GM21360 (cell line): Measurements from ENCODE around the gene RTF1.
A peak's percentile ranks its signal among the peaks of the same experiment; 100 is the strongest.

Source experiments
- ATAC-seq: cut with Tn5 transposase; IDR thresholded peaks from one replicate; pipeline ENCODE4 v1.9.1; 2021; ENCODE audit warnings: mild to moderate bottlenecking, moderate library complexity; ENCODE audit not compliant: unreplicated experiment

Gene RTF1

DNA sequence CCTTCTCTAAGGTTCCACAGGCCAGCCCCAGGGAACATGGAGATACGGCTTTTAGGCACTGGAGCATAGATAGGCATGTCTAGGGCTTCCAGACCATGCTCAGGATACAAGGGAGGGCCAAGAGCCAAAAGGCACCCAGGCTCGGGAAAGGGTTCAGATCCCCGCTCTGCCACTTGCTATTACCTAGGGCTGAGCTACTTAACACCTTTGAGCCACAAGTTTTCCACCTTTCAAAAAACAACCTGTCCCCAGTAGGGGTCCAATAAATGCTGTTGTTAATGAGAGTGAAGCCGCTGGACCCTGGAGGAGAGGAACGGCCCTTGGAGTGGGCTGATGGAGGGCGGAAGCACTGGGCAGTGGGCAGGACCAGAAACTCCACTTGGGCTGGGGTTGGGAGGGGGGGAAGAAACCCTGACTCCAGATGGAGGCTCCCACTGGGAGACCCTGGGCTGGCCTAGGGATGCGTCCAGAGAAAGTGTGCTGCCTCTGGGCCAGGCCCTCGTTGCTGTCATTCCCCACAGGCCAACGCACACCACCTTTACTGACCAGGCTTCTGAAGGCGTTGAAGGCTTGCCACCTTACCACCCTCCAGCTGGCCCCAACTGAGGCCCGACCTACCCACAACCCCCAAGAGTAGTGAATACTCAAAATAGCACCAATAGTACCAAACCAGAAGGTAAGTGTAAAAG is 68.2 kb downstream of the RTF1 start:
- ATAC-seq = no peak

- ATAC-seq = no peak
These were observed 69.4 kb downstream of the RTF1 start for GRCh38 chr15:41486286-41486685.

- no peak for ATAC-seq
These were observed 70.5 kb downstream of the RTF1 start for GRCh38 chr15:41487381-41487780.

DNA sequence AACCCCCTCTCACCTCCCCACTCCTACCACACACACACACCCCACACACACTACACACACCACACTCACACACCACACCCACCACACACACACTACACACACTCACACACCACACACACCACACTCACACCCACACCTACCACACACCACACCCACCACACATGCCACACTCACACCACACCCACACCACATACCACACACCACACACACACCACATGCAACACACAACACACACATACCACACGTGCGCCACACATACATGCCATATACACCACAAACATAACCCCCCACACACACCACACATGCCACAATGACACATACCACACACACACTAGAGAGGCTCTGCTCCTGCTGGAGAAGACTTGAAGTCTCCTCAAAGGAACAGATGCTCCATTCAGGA is 70.9 kb downstream of the RTF1 start:
- no peak for ATAC-seq

- ATAC-seq = no peak
These were observed 72.7 kb downstream of the RTF1 start for GRCh38 chr15:41489641-41490040.

DNA sequence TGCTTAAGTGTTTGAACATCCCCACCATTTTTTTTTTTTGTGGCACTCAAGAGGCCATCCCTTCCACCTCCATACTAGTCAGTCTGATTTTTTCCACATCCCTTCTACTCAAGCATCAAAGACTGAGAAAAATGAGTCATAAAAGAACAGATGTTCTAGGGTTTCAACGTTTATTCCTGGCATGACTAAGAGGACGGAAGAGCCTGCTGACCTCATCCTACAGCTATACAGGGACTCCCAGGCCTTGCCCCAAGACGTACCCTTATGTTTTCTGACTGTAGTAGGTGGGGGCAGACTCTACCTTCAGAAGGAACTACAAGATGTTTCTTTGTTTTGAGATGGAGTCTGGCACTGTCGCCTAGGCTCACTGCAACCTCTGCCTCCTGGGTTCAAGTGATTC is 73.5 kb downstream of the RTF1 start:
- ATAC-seq = no peak

GRCh38 chr15:41491889-41492288 is 75.0 kb downstream of the RTF1 start:
- no peak for ATAC-seq

DNA sequence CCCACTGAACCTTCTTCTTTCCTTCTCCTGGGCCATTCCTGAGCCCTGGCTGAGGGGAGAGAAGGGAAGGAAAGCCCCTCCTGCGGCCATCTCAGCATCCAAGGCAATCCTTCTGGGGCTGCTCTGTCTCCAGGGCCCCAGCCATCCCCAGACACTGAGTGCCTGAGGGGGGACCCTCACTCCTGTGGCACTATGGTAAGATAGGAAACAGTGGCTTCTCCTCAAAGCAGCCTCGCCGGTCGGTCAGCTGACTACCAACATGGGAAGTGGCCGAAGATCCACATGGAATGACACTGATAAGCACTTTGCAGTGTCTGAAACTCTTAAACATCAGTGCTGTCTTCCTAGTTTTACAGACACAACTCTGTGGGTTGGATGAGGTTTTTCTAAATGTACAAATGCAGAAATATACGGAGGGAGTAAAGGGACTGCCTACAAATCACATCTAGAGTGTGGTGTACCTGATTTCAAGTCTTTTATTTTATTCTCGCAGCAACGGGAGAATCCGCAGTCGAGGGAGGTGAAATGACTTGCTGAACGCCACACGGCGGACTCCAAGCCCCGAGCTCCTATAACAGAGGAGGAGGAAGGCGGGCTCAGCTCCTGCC is 75.8 kb downstream of the RTF1 start:
- ATAC-seq = no peak

DNA sequence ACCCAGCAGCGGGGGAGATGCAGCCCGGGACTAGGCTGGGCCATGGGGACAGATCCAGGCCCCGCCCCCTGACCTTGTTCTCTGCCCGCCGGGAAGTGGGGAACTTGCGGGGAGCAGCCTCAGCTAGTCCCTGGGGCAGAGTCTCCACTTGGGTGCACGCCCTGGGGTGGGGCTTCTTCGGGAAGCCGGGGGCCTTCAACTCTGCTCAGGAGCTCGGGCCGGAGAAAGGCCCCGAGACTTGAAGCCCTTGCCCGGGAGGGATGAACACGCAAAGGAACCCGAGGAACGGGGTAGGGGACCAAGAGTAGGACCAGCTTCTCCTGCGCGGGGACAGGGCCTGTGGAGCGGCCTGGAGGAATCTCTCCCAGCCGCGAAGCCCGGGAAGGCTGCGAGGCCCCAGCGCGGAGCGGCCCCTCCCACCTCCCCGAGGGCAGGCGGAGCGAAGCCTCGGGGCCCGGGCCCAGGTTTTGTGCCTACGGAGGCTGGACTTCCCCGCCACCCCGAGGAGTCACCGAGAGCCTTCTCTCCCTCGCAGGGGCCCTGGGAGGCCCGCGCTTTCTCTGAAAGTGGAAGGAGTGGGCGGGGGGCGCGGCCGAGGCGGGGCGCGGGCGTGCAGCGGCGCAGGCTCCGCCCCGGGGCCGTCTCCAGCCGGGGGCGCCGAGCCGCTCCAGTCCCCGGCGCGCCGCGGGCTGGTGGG is 76.5 kb downstream of the RTF1 start, which contains the start of gene ITPKA:
Gene ITPKA, plus strand, starts transcription at position 670 of the 697 bp plus-strand sequence. CDS start 54 bp downstream, outside the sequence.
- peak; percentile 65 for ATAC-seq

DNA sequence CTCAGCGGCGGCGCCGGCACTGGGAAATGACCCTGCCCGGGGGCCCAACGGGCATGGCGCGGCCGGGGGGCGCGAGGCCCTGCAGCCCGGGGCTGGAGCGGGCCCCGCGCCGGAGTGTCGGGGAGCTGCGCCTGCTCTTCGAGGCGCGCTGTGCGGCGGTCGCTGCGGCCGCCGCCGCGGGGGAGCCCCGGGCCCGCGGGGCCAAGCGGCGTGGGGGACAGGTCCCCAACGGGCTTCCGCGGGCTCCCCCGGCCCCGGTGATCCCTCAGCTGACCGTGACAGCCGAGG is 77.0 kb downstream of the RTF1 start:
- ATAC-seq = no peak

- peak; percentile 17 for ATAC-seq
These were observed 77.5 kb downstream of the RTF1 start for GRCh38 chr15:41494190-41494921.

DNA sequence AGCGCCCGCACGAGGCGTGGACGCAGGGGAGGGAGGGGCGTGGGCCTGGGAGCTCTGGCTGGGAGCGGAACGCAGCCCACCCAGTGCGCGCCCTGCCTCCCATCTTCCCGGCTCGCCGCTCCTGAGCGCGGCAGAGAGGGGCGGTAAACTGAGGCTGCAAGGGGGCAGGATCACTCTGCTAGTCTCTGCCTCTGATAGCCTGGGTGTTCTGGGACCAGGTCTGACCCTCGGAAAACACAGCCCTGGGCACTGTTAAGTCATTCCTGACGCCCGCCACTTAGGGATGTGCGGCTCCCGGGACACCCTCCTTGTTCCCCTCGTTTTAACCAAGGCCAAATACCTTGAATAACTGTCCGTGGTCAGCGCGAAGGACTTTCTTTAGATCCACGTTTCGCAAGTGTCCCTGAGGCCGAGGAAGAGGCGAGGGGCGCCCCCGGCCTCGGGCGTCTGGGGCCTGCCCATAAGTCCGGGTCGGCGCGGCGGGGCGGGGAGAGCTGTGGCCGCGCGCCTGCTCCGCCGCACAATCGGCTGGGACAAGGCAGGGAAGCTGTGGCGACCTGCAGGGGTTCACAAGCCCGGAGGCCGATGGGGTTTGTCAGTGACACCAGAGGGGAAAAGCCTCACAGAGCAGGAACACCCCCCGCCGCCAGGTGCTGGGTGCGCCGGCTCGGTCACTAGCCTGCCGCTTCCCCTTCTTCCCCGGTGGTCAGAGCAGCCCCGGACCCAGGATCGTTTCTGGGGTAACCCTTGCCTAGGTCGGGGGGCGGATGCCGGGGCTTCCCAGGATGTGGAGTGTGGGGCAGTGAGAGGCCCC is 78.2 kb downstream of the RTF1 start:
- ATAC-seq = no peak

DNA sequence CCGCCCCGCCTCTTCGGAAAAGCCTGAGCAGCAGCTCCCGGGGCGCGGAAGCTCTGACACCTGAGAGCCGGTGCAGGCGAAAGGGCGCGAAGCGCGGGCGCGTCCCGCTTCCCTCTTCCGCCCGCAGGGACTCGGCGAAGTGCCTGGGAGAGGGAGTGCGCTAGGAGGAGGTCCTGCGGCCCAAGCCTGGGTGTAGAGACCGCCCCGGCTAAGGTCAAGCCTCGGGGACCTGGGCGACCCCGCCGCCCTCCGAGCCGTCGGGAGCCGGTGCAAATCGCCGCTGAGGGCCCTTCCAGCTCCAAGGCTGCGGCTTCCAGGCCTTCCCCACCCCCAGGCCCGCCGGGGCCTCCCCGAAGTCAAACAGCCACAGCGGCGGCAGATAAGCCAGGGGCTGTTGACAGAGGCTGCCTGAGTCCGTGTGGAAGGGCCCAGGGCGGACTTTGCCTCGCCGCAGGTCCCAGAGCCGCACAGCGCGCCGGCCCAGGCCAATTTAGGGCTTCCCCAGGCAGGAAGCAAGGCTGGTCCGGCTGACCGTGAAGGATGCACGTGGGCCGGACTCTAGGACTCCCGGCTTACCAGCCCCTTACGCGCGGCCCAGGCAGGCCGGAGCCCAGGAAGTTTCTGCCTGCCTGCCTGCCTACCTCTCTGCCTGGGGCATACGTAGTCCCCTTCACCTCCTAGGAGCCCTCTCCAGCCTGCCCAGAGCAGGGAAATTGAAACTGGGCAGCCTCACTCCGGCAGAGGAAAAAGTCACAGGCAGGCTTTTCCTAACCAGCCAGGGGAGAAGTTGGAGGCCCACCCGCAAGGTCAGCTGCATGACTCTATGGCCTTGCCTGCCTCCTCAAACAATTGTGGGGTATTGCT is 79.1 kb downstream of the RTF1 start:
- no peak for ATAC-seq

DNA sequence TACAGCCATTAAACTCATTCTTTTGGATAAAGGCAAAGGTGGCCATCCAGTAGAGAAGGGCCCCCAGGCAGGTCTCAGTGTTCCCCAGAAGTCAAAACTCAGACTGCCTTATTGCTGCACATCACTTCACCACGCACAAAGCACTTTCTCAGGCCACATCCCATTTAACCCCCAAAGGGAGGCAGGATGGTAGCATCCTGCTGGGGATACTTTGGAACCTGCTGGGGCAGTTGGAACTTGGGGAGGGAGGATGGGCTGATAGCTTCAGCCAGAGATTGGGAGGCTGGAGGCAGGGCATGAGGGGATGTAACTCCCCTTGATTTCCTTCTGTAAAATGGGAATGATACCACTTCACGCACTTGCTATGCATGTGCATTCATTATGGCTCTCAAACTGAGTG is 81.8 kb downstream of the RTF1 start:
- no peak for ATAC-seq

GRCh38 chr15:41499109-41499851 is 82.4 kb downstream of the RTF1 start:
- no peak for ATAC-seq

DNA sequence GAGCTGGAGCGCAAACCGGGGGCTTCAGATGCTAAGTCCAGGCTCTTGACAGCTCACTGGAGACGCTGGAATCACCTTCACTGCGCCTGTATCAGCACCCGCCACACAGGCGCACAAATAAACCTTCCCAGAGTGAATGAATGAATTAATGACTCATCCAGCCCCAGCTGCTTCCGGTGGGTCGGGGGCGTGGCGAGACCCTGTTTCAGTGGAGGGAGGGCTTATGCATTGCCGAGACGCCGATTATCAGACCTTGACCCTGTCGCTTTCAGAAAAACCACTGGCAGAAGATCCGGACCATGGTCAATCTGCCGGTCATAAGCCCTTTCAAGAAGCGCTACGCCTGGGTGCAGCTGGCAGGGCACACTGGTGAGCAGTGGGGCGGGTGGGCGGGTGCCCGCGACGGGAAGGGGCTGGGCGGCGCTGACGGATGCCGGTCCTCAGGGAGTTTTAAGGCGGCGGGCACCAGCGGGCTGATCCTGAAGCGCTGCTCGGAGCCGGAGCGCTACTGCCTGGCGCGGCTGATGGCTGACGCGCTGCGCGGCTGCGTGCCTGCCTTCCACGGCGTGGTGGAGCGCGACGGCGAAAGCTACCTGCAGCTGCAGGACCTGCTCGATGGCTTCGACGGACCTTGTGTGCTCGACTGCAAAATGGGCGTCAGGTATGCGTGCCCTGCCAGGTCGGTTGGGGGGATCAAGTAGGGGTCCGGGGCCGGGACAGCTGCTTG is 84.5 kb downstream of the RTF1 start:
- ATAC-seq = no peak

DNA sequence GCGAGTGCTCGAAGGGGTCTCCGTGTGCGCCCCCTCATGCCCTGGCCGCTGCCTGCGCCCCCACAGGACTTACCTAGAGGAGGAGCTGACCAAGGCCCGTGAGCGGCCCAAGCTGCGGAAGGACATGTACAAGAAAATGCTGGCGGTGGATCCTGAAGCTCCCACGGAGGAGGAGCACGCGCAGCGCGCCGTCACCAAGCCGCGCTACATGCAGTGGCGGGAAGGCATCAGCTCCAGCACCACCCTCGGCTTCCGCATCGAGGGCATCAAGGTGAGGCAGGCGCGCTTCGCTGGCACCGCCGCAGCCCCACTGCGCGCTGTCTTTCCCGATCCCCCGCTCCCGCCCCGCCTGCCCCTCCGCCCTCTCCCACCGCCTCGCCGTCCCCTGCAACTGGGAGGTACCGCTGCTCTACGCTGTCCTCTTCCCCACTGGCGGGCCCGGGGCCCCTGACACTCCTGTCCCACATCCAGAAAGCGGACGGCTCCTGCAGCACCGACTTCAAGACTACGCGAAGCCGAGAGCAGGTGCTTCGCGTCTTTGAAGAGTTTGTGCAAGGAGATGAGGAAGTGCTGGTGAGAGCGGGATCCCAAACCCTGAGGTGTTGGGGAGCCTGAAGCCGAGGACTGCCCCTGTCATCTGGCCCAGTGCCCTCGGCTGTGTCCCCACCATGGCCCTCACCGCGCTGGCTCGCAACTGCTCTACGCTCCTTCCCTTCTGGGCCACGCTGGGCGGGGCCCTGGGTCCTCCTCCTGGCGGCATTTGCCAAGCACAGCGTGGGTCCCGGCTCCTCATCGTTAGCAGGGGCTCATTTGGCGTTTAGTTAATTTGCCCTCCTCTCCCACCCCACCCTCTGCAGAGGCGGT is 85.3 kb downstream of the RTF1 start:
- ATAC-seq = no peak
